ENCODE data around the gene MAP3K4.

Gene MAP3K4

DNA sequence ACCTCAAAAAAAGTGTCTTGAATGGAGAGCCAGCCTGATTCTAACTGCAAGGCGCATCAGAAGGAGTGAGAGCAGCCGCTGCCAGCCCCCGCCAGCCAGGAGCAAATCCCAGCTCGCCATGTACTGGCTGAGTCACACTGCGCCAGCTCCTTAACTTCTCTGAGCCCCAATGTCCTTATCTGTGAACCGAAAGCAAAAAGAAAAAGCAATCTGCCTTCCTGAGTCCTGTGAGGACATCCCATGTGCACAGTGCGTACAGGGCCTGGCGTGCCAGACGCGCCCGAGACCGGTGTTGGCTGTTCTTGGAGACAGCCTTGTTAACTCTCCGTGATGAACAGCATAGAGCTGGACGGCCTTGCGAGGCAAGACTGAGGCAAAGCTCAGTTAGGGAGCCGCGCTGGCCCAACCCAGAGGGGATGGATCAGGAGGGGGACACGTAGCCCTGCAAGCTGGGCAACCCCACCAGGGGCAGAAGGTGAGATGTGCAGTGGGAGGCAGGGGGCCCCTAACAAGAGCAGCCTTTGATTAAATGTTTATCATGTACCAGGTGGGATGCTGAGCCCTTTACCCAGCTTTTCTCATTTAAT, 159.6 kb downstream of the MAP3K4 start:
- DNase-seq (ENCODE audit: low spot score) = no peak

DNA sequence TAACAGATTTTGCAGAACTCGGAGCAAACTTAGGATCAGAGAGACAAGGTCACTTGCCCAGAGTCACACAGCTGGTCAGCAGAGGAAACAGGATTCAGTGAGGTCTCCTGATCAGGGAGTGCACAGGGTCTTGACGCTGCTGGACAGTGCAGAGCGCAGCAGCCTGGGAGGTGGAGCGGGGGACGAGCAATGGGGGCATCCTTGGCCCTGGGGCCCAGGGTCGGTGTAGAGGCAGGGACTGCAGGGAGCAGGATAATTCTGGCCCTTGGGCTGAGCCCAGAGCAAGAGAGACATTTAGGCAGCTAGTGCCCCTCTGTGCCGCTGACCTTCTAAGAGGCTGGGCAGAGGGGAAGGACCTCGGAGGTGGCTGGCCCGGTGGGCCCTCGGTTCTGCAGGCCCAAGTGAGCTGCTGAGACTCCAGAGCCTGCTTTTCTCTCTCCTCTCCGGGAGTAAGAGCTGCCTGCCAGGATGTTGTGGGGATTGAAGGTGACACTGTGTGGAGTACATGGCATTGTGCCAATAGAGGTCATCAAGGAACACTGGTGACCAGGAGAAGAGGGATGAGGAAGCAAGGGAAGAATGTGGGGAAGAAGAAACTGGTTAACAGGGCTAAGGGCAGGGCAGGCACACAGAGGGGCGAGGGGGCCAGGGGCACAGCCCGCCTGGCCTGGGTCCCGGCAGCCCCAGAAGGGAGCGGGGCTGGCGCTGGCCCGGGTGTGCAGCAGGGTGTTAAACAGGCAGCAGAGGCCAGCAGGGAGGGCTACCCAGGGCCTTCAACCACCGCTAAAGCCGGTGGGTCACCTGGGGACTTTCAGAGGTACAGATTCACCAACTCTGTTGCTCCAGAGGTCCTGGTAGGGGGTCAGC, 160.3 kb downstream of the MAP3K4 start:
- DNase-seq (ENCODE audit: low spot score) = no peak

DNA sequence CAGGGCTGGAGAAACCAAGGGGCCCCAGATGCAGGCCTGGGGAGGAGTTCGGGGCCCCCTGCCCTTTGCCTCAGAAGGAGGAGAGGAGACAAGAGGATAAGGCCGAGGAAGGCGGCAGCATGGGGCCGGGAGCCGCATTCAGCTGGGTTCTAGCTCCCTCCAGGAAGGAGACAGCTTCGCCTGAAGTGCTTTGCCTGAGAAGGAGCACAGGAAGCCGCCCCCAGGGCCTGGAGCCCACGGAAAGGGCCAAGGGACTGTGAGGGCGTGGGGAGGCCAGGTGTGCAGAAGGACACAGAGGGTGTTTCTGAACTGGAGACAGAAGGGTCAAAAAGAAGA, 160.9 kb downstream of the MAP3K4 start:
- DNase-seq (ENCODE audit: low spot score) = no peak

DNA sequence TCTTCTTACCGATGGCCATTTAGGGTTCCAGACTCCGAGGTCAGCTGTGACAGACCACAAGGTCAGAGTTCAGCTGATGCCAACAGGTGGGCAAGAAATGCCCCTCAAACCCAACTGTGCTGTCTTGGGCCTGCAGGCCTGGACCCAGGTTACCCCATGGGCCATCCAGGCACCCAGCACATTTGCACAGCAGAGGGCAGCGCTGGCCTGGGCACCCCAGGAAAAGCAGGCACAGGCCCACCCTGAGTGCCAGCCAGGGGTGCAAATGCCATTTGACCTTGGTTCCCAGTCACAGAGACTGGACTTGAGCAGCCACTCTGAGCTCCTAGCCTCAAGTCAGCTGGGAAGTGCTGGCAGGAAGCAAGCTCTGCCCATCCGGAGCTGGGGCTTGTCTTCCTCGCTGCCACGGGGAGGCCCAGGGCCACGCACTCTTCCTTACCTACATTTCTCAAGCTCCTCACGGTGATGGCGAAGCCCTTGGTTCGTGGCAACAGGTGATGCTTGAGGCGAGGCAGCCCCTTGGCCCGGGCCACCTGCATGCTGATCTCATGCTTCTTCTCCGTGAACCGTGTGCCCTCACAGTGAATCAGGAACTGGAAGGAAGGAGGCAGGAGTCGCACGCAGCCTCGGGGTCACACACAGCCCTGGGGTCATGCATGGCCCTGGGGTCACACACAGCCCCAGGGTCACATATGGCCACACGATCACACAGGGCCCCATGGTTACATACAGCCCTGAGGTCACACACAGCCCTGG, 161.5 kb downstream of the MAP3K4 start:
- no peak for DNase-seq (ENCODE audit: low spot score)

DNA sequence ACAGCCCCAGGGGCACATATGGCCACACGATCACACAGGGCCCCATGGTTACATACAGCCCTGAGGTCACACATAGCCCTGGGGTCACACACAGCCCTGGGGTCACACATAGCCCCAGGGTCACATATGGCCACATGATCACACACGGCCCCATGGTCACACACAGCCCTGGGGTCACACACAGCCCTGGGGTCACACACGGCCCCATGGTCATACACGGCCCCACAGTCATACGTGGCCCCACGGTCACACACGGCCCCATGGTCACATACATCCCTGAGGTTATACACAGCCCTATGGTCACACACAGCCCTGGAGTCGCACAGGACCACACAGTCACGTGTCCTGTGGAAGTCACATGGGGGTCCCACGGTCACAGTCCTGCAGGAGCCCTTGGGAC, 162.2 kb downstream of the MAP3K4 start:
- no peak for DNase-seq (ENCODE audit: low spot score)

DNA sequence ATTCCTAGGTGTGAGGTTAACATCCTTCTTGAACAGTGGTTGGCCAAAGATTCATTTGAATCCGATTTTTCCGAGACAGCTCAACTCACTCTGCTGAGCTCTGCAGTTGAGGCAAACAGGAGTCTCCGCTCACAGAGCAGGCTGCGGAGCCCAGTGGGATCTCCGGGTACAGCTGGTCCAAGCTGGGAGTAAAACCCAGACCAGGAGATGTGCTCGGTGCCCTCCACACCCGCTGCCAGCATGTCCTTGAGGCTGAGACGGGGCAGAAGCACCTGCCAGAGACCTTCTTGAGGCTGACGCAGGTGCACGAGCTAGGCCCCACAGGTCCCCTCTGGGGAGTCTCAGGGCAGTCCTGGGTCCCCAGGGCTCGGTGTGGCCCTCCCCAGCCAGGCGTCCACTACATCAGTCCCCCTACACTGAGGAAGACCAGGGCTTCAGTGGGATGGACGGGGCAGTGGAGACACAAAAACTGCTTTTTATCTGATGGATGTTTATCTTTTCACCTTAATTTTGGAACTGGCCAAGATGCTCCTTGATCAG, 163.3 kb downstream of the MAP3K4 start:
- no peak for DNase-seq (ENCODE audit: low spot score)

DNA sequence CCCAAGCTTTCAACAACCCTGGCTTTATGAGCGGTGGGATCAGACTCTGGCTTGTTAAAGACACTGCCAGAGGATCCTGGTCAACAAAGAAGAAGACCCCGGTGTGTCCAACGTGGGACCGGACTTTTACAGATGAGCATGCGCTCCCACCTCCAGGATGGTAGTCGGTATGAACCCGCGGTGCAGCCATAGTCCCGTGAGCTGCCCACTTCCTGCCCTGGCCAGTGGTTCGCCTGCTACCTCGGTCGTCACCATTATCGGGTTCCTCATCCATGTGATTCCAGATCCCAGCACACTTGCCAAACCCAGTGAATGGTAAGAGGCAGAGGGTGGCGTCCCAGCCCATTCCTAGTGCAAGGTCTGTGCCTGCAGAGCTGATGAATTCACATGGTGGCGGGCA, 169.6 kb downstream of the MAP3K4 start:
- DNase-seq (ENCODE audit: low spot score) = no peak

DNA sequence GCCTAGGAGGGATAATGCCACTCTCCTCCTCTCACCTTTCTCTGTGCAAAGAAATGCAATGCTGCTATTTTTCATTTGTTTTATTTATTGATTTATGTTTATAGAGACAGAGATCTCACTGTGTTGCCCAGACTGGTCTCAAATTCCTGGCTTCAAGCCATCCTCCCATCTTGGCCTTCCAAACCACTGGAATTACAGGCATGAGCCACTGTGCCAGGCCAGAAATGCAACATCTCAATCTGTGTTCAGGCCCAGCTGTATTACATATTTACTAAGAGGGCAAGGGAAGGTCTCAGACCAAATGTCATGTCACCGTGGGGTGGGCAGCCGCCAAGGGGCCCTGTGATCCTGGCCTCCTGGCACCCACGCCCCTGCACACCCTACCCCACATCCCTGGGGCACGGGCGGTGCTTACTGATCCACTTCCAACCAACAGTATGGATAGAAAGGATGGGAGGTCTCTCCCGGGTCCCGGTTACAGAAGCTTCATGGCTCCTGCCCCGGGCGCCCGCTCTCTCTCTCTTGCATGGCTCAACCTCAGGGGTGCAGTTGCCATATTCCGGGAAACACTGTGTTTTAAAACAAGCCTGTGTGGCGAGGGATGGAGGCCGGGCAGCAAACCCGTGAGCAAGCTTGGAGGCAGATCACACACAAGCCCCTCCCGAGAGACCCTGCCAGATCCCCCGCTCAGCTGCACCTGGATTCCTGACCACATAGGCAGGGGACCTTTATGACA, 170.5 kb downstream of the MAP3K4 start:
- DNase-seq (ENCODE audit: low spot score) = no peak

DNA sequence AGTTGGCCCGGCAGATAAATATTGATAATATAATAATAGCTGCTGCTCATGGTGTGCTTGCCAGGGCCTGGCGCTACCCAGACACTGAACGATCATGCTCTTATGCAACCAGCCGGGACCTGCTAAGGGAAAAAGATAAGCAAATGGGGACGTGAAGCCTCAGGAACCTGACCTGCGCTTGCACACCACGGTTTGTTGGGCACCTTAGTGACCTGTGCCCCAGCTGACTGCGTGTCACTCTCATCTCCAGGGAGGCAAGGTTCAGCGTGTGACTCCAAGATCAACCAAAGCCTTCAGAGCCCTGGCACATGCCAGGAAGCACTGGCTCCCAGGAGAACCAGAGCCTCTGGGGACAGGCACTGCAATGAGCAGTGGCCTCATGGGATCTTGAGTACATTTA, 171.2 kb downstream of the MAP3K4 start:
- DNase-seq (ENCODE audit: low spot score) = no peak

DNA sequence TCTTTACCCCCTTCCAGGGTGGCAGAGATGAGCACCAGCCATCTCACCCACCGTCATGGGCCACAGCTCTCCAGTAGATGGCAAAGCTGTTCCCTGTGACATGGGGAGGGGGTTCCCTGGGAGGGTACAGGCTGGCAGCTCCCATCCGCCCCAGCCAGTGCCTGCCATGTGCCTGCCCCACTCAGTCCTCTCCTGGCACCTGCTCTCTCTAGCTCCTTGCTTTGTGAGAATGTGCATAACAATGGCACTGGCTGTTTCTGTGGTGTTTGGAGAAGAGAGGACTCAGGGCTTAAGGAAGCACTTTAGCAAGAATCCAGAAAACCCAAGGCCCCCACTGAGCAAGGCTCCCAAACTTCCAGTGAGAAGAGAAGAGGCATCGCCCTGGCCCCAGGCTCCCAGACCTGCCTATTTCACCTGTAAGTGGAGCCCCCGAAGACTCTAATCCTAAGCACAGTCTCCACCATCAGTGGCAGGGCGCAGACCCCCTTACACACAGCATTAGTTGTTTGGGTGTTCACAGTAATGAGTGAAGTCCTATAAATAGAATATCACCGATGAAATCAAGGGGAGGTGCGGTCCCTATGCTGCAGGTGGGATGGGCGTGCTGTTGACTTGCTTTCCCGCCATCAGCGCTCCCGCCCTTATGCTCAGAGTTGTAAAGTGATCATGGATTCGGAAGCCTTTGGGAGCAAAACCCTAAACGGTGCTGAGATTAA, 172.1 kb downstream of the MAP3K4 start:
- no peak for DNase-seq (ENCODE audit: low spot score)

DNA sequence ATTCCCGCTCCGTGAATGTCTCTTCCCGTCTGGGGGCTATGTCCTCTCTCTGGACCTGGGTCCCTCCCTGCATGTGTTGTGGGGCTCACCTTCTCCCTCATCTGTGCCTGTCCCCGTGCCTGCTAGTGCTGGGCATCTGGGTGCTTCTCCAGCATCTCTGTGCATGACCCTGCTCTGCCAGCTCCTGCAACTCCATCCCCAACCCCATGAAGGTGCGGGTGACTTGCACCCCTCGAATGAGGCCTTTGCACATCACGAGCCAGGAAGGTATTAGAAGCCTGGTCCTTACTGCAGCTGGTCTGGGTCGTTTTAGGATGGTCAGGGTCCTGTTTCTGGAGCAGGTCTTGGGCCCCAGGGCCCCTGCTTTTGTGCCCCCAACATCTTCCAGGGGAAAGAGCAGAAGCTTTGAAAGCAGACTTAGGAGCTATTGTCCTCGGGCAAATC, 172.6 kb downstream of the MAP3K4 start:
- no peak for DNase-seq (ENCODE audit: low spot score)

DNA sequence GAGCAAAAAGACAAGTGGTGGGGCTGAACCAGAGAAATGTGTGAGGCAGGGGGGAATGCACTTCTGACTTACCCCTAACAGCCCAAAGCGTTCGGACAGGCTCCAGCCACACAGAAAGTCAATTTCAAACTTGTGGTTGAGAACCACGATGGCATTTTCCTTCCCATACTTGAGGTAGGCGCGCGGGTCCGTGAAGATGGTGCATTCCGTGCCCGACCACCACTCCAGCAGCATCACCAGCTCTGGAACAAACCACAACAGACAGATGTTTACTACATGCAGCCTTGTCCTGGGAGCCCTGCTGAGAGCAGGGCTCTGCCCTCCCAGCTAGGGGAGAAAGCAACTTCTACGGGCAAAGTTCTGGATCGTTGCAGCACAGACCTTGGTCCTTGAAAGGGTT, 174.6 kb downstream of the MAP3K4 start:
- no peak for DNase-seq (ENCODE audit: low spot score)

DNA sequence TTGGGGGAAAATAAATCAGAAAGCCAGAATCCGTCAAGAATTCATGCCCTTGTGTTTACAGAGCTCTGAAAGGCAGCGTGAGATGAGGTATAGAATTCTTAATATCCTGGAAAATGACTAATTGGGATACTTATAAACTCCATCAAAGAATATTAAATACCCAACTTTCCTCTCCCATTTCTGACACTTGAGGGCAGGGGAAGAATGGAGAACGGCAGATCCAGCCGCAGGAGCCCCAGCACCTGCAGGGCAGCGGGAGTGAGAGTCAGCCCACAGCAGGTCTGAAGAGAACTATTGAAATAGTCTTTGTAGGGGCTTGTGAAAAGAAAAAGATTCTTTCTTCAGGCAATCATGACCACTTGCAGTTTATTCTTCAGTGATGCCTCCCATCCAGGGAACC, 175.1 kb downstream of the MAP3K4 start:
- DNase-seq (ENCODE audit: low spot score) = no peak

All from kidney capillary endothelial cell (primary cell).